NCI-H1105 treated with DMSO at 0.1 percent for 48 hours (cell line): ENCODE data around the gene SET.
A peak's percentile ranks its signal among the peaks of the same experiment; 100 is the strongest.
"Not testable (repeated sequence)": the region's sequence is repeated elsewhere in the genome, so short reads cannot be mapped to it uniquely, and the experiment has no call there.

Source experiments
- DNase-seq: peaks from one replicate; lab custom pipeline; 2025; lab: John Stamatoyannopoulos, UW

SET gene

DNA sequence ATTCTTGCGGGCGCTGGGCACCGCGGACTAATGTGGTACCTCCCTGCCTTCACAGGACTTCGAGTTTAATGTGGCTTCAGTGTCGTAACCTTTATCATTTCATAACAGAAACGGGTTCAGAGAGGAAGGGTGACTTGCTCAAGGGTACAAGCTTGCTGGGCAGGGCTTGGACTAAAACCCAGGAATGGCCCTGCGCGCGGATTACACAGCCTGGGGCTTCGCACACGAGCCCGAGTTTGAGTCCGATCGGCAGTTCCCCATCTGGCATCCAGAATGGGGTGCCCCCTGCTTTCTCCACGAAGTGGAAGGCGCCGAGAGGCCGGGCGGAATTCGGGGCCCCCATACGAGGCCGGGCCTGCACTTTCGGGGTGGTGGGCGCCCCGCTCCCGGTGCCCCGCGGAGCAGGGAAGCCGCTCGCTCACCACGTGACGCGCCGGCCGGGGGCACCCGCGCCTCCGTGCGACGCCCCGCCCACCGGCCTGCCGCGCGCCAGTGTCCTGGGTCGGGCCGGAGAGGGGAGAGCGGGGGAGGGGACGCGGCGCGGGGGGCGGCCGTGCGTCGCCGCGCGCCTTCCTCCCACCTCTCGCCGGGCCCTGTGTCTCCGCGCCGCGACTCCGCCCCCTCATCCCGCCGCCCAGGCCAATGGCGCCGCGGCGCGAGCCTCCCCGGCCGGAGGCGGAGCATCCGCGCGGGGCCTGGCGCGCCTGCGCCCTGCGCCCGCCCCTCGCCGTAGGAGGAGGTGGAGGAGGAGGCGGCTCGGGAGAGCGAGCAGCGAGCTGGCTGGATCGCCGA lies at the start of gene SET:
Gene SET (plus strand): TSS at position 722 of the 792 bp plus-strand sequence. CDS start 361 bp downstream, outside the sequence.
- peak; percentile 83 for DNase-seq

- DNase-seq = no peak
These were observed 48.4 kb upstream of the SET start for GRCh38 chr9:128640603-128641002.

GRCh38 chr9:128642675-128643245 lies 46.3 kb upstream of the SET start:
- DNase-seq = no peak

GRCh38 chr9:128643519-128644300 lies 45.3 kb upstream of the SET start:
- DNase-seq = no peak

GRCh38 chr9:128648206-128648605 lies 40.8 kb upstream of the SET start:
- not testable (repeated sequence) for DNase-seq

- no peak for DNase-seq
These were observed 37.2 kb upstream of the SET start for GRCh38 chr9:128651798-128652197.

DNA sequence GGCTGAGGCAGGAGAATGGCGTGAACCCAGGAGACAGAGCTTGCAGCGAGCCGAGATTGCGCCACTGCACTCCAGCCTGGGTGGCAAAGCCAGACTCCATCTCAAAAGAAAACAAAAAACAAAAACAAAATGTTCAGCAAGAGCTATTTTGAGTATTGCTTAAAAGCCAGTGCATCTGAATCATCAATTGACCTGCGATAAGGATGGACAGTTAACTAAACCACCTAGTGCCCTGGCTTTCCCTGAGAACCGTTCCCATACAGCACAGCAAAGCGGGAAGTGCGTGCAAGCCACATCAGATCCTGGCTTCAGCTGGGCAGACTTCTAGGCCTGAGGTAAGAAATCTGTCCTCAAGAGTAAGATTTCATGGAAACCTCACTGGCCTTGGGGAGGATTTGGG lies 35.1 kb upstream of the SET start:
- DNase-seq = no peak

DNA sequence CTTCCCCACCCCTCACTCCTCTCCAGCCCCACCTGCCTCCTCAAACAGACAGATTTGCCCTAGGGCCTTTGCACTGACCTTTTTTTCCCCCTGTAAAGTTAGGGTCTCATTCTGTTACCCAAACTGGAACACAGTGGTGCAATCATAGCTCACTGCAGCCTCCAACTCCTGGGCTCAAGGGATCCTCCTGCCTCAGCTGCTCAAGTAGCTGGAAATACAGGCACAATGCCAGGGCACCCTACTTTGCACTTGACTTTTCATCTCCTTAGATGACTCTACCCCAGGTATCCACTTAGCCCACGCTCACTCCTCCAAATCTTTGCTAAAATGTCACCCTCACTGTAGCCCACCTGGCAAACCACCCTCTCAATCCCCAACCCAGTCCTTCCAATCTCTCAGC lies 34.5 kb upstream of the SET start:
- DNase-seq = no peak

DNA sequence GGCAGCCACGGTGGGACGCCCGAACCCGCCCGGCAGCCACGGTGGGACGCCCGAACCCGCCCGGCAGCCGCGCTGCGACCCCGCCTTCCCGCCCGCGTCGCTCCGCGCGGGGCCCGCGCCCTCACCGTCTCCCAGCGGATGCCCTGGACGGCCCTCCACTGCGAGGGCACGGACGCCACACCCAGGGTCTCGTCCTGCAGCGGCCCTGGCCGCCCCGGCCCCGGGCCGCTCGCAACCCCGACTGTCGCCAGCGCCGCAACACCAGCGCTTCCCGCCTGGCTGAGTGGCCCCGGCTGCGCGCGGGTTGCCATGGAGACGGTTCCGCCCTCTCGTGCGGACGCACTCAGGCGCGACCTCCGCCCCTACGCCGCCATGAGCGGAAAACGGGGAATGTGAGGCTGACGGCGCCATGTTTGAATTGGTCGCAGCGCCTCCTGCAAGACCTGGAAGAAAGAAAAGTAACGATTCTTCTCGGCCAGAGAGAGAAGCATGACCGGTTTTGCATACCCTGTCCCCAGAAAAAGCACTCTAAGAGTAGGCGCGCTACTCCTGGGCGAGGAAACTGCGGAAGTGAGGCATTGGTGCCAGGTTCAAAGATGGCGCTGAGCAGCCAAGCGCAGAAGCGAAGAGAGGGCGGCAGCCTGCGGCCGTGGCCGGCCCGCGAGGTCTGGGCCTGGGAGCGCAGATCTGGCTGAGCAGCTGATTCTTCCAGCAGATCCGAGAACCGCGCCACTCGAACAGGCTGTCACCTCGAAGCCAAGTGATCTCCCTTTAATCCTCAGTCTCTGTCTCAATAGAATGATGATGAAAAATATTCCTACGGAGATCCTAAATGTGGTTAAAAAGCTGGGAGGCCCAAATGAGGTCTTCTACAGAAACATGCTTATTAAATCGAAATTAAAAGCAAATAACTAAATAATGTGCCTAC lies 32.3 kb upstream of the SET start, which contains the start of gene DYNC2I2:
Gene DYNC2I2 (minus strand): TSS at position 432 of the 928 bp plus-strand sequence. CDS start 121 bp downstream, at position 311.
- peak; percentile 82 for DNase-seq

GRCh38 chr9:128657344-128657704 lies 31.7 kb upstream of the SET start:
- DNase-seq = no peak

DNA sequence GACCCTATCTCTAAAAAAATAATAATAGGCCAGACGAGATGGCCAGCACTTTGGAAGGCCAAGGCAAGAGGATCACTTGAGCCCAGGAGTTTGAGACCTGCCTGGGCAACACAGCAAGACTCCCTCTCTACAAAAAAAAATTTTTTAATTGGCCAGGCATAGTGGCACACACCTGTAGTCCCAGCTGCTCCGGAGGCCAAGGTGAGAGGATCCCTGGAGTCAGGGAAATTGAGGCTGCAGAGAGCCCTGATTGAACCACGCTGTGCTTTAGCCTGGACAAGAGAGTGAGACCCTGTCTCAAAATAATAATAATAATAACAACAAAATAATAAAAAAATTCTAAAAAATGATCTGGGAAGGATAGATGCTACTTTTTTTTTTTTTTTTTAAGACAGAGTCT lies 31.2 kb upstream of the SET start:
- no peak for DNase-seq

DNA sequence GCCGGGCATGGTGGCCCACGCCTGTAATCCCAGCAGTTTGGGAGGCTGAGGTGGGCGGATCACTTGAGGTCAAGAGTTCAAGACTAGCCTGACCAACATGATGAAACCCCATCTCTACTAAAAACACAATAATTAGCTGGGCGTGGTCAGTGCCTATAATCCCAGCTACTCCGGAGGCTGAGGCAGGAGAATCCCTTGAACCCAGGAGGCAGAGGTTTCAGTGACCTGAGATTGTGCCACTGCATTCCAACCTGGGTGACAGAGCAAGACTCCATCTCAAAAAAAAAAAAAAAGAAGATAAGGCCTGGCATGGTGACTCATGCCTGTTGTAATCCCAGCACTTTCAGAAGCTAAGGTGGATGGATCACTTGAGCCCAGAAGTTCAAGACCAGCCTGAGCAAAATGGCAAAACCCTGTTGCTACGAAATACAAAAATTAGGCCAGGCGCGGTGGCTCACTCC lies 22.5 kb upstream of the SET start:
- DNase-seq = not testable (repeated sequence)

DNA sequence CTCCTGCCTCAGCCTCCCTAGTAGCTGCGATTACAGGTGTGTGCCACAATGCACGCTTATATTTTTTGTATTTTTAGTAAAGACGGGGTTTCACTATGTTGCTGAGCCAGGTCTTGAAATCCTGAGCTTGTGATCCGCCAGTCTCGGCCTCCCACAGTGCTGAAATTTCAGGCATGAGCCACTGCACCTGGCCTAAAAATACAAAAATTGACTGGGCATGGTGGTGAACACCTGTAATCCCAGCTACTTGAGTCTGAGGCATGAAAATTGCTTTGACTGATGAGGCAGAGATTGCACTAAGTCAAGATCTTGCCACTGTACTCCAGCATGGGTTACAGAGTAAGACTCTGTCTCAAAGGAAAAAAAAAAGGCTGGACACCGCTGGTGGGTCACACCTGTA lies 19.2 kb upstream of the SET start:
- no peak for DNase-seq

DNA sequence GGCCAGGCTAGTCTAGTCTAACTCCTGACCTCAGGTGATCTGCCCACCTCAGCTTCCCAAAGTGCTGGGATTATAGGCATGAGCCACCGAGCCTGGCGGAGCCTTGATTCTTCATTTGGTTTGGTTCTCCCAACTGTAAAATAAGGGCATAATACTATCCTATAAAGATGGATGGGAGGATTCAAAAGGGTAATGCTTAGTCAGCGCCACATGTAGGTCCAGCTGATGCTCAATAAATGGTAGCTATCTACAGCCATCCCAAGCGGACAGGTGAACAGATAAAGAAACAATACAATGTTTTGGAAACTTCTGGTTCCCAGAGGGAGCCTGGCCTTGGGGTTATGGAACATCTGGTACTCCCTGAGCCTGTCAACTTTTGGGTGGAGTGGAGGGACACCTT lies 13.6 kb upstream of the SET start:
- no peak for DNase-seq

DNA sequence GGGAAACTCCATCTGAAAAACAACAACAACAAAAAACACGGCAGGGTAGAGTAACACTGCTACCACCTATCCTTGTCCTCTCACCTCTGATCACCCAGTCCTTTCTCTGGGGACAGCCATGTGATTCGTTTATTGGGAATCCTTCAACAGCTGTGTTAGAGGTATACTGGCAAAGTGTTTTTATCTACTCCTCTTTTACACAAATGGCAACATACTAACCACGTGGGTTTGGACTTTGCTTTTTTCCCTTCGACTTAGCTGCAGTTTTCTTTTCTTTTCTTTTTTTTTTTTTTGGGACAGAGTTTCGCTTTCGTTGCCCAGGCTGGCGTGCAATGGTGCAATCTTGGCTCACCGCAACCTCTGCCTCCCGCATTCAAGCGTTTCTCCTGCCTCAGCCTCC lies 11.2 kb upstream of the SET start:
- DNase-seq = no peak

DNA sequence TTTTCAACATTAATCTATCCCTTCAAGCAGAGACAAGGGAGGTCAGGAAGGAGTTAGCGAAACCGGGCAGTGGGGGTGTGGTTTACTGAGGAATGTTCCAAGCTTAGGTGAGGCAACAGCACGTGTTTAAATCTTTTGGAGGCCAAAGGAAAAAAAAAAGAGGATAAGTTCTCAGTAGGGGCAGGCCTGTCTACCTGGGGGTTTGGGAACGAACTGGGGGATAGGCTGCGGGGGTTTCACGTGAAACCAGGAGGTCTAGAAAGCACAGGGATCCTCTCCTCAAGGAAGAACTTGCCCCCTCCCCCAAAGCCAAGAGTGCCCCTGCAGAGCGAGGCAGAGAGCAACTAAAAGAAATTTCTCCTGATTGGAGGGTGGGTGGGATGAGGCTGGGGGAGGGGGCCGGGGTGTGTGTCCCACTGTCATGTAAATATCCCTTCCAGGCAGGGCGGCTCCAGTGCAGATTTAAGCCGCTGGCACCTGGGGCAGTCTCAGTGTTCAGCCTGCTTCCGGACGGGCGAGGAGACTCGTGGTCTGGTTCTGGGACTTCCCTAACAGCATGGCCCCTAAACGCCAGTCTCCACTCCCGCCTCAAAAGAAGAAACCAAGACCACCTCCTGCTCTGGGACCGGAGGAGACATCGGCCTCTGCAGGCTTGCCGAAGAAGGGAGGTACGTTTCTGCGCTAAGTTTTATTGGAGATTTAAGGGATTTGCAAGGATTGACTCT lies 5.5 kb upstream of the SET start:
- DNase-seq = no peak

DNA sequence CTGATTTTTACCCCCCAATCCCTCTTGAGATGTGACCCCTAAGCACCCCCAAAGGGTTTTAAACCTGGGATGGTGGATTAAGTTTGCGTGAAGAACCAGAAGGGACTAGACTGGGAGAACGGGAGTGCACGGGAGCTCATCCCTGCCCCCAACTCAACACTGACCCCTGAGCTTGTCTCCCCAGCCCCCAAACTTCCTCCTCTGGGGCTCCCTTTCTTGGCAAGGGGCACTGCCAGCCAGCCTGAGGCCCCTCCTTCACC lies 5.0 kb upstream of the SET start:
- DNase-seq = no peak

GRCh38 chr9:128684325-128685199 lies 4.5 kb upstream of the SET start:
- no peak for DNase-seq

DNA sequence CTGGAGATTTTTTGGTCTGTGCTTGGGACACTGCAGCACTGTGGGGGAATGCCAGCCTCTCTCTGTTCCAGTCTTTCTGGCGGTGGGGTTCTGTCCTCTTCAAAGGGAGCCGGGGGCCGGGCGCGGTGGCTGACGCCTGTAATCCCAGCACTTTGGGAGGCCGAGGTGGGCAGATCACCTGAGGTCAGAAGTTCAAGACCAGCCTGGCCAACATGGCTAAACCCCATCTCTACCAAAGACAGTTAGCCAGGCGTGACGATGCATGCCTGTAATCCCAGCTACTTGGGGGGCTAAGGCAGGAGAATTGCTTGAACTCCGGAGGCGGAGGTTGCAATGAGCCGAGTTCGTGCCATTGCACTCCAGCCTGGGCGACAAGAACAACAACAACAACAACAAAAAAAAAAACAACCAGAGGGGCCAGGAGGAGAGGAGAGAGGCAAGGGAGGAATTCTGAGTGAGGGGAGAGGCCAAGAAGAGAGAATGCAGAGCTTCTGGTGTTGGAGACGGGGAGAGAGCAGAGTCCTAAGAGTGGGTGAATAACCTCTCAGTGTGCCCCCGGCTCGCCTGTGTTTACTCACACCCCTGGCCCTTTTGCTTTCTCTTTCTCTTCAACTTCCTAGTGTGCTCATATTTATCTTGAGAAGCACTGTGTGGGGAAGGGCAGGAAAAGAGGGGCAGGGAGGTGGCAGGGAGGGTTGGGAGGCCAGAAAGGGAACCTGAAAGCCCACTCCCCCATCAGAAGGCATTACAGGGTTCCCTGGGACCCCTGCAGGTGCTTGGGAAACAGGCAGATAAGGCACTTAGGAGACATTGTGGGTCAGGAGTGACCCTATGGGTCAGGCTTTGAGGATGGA lies 3.2 kb upstream of the SET start:
- DNase-seq = no peak
